ENCODE results near the gene SYNPO2. TPM values are rescaled to one million over a fixed set of nuclear protein-coding genes. Genes with fewer than 3 reads are reported as not detected.

The SYNPO2 gene
- total and polyA plus RNA-seq, 2 of the 8 experiments (the other 6 are each of a cell fraction or from before 2014, with no cell fraction given) = 0.50 to 4.2 TPM

- no peaks in the 10 kb centered on the region for H3K23me2 ChIP-seq (ENCODE audit: low read depth, low read length)
- DNase-seq (ENCODE audit: low read depth in 1 of 2, low spot score in 2 of 2) (no peak), FAIRE-seq (no peak)
- H3K14ac ChIP-seq (ENCODE audit: insufficient read length) = no peak overlapping the region
- ChIA-PET CTCF (ENCODE audit: partially characterized antibody) (interaction anchor here (0.6 to 2.6 kb wide), 2 partner anchors 10 to 441 kb away, joined by 4 to 16 read pairs; no protein-coding TSS in a partner anchor), POLR2A (ENCODE audit: partially characterized antibody) (no interaction called here)
- no peak overlapping the region for H3K27ac ChIP-seq (ENCODE audit: low read depth, low read length)
- no peak overlapping the region for H4K5ac ChIP-seq (ENCODE audit: insufficient read length, low read depth, low read length)
- H3K56ac ChIP-seq (replicated peaks; ENCODE audit: insufficient read length, low read depth, low read length) = no peak overlapping the region
- H3K36me3 ChIP-seq (ENCODE audit: control insufficient read depth in 2 of 4, insufficient read depth in 4 of 4, low read length in 3 of 4) = no peaks in the 10 kb centered on the region
- H3K79me1 ChIP-seq (ENCODE audit: low read depth, low read length) = no peaks in the 10 kb centered on the region
- no peak overlapping the region for H2AK5ac ChIP-seq (ENCODE audit: low read depth, low read length)
- H3K27me3 ChIP-seq (replicated peaks in 1 of 4; ENCODE audit: control insufficient read depth in 3 of 4, extremely low read depth in 1 of 4, insufficient read depth in 3 of 4, low read length in 3 of 4) = no peaks in the 10 kb centered on the region
- no peak overlapping the region for H2BK120ac ChIP-seq (replicated peaks; ENCODE audit: low read depth, low read length)
- no peak overlapping the region for H3K4me2 ChIP-seq (ENCODE audit: insufficient read depth in 1 of 2, low read depth in 2 of 2, low read length in 2 of 2)
- no peak overlapping the region for H2AFZ ChIP-seq (ENCODE audit: low read length)
- H3K79me2 ChIP-seq (ENCODE audit: control insufficient read depth in 1 of 2, insufficient read depth in 2 of 2, low read length in 2 of 2) = no peaks in the 10 kb centered on the region
- no peak overlapping the region for H2BK15ac ChIP-seq (ENCODE audit: low read length)
- no peak overlapping the region for H3K18ac ChIP-seq (ENCODE audit: extremely low read depth, low read length)
- H2BK20ac ChIP-seq (ENCODE audit: low read length) = no peak overlapping the region
- H2BK12ac ChIP-seq (ENCODE audit: low read depth, low read length) = no peak overlapping the region
- no peak overlapping the region for H3K4me3 ChIP-seq (ENCODE audit: extremely low read depth in 1 of 4, insufficient read depth in 2 of 4, low read depth in 3 of 4, low read length in 4 of 4)
- H4K20me1 ChIP-seq (replicated peaks in 1 of 2; ENCODE audit: control insufficient read depth in 1 of 2, insufficient read depth in 2 of 2, low read length in 2 of 2) = no peaks in the 10 kb centered on the region
- no peak overlapping the region for H2BK5ac ChIP-seq (ENCODE audit: low read depth, low read length)
- H4K8ac ChIP-seq (ENCODE audit: extremely low read depth, insufficient read depth, low read length) = no peak overlapping the region
- H3K9me3 ChIP-seq (ENCODE audit: insufficient read depth in 2 of 2, low read depth in 1 of 2, low read length in 1 of 2) = no peaks in the 10 kb centered on the region
- no peak overlapping the region for H3K4ac ChIP-seq (replicated peaks; ENCODE audit: insufficient read length, low read depth, low read length)
- no peak overlapping the region for H3K23ac ChIP-seq (ENCODE audit: insufficient read length)
- H3K9ac ChIP-seq (replicated peaks in 1 of 4; ENCODE audit: extremely low read depth in 1 of 4, low read depth in 3 of 4, low read length in 3 of 4) = no peak overlapping the region
- no peaks in the 10 kb centered on the region for H3K4me1 ChIP-seq (replicated peaks in 1 of 4; ENCODE audit: control insufficient read depth in 3 of 4, insufficient read depth in 4 of 4, low read length in 3 of 4)
- H4K91ac ChIP-seq (replicated peaks; ENCODE audit: insufficient read length, low read length) = no peak overlapping the region
- WGBS, 2 experiments (ENCODE audit: extremely low coverage in 1 of 2, insufficient coverage in 1 of 2, insufficient read length in 1 of 2, insufficient replicate concordance in 2 of 2, low coverage in 1 of 2, low lambda C conversion rate in 2 of 2, missing lambda C conversion rate in 1 of 2) = 95% methylated on average over 7 of the region's 7 CpGs; no CpG with 5 or more reads in 1 of the 2 experiments
- TF ChIP-seq RFX5 (IDR thresholded peaks at IDR 0.05; ENCODE audit: borderline replicate concordance, low read depth, low read length) (no peak), POLR2A (IDR thresholded peaks at IDR 0.05; ENCODE audit: control extremely low read depth in 1 of 2, low read depth in 2 of 2, low read length in 2 of 2) (no peak), GABPA (IDR thresholded peaks at IDR 0.05; ENCODE audit: borderline replicate concordance, insufficient read depth, low read length) (no peak), SIRT6 (IDR thresholded peaks at IDR 0.05; ENCODE audit: low read length) (no peak), TAF7 (optimal IDR thresholded peaks at IDR 0.05; ENCODE audit: borderline replicate concordance, low read depth, low read length) (no peak), CHD2 (IDR thresholded peaks at IDR 0.05; ENCODE audit: low read length) (no peak), YY1 (IDR thresholded peaks at IDR 0.05; ENCODE audit: low read depth, low read length) (no peak), E2F6 (IDR thresholded peaks at IDR 0.05) (no peak), KDM1A (IDR thresholded peaks at IDR 0.05; ENCODE audit: borderline replicate concordance, low read length) (no peak), SAP30 (IDR thresholded peaks at IDR 0.05; ENCODE audit: insufficient read depth, insufficient replicate concordance, low read length) (no peak), CBX5 (IDR thresholded peaks at IDR 0.05; ENCODE audit: low read depth, low read length) (no peak), USF2 (IDR thresholded peaks at IDR 0.05; ENCODE audit: low read length) (no peak)
These were observed 162.0 kb downstream of the SYNPO2 start for GRCh38 chr4:119050527-119051090.

Data from H1 (cell line).